HepG2 (cell line): Measurements from ENCODE around the gene PDS5B. TPM values are rescaled to one million over a fixed set of nuclear protein-coding genes. Genes with fewer than 3 reads are reported as not detected.

Experiments used
- HMGA1 ChIP-seq: sonication (generic); formaldehyde crosslinking; conservative IDR thresholded peaks from 2 replicates; pipeline ENCODE4 v1.4.0; 2020; ENCODE audit warnings: missing genetic modification reagents
- MBNL3 ChIP-seq: fragments of 250-450 bp; sonication (Bioruptor Pico); conservative IDR thresholded peaks from 2 replicates; pipeline ENCODE4 v1.8.0; 2022; ENCODE audit warnings: mild to moderate bottlenecking, inconsistent platforms
- MYPOP ChIP-seq: sonication (generic); formaldehyde crosslinking; IDR thresholded peaks from 2 replicates; pipeline ENCODE4 v1.8.1; 2023; ENCODE audit warnings: mild to moderate bottlenecking, moderate library complexity, missing genetic modification reagents
- MZF1 ChIP-seq: sonication (generic); formaldehyde crosslinking; IDR thresholded peaks from 2 replicates; pipeline ENCODE4 v1.8.1; 2023; ENCODE audit warnings: mild to moderate bottlenecking, missing genetic modification reagents, borderline replicate concordance
- NFAT5 ChIP-seq: sonication (generic); formaldehyde crosslinking; IDR thresholded peaks from 2 replicates; pipeline ENCODE4 v1.4.0; 2020; ENCODE audit warnings: missing genetic modification reagents
- ONECUT2 ChIP-seq: sonication (generic); formaldehyde crosslinking; IDR thresholded peaks from 2 replicates; pipeline ENCODE4 v1.4.0; 2020; ENCODE audit warnings: missing genetic modification reagents
- SMYD3 ChIP-seq: sonication (generic); formaldehyde crosslinking; IDR thresholded peaks from 2 replicates; pipeline ENCODE4 v1.8.1; 2023; ENCODE audit warnings: mild to moderate bottlenecking, missing genetic modification reagents
- ZBTB26 ChIP-seq: IDR thresholded peaks from 2 replicates; pipeline ENCODE4 v1.6.1; 2016; ENCODE audit warnings: missing compliant biosample characterization, missing genetic modification reagents, borderline replicate concordance
- ZFP36L2 ChIP-seq: sonication (generic); formaldehyde crosslinking; IDR thresholded peaks from 2 replicates; pipeline ENCODE4 v1.4.0; 2020; ENCODE audit warnings: missing genetic modification reagents
- ZIK1 ChIP-seq: sonication (generic); formaldehyde crosslinking; IDR thresholded peaks from 2 replicates; pipeline ENCODE4 v1.5.0; 2020; ENCODE audit warnings: mild to moderate bottlenecking, low read depth, missing genetic modification reagents, borderline replicate concordance
- ZNF18 ChIP-seq: sonication (generic); formaldehyde crosslinking; IDR thresholded peaks from 2 replicates; pipeline ENCODE4 v1.8.0; 2022; ENCODE audit warnings: mild to moderate bottlenecking, missing genetic modification reagents; ENCODE audit not compliant: insufficient replicate concordance
- ZNF609 ChIP-seq: sonication (generic); formaldehyde crosslinking; IDR thresholded peaks from 2 replicates; pipeline ENCODE4 v1.4.0; 2020; ENCODE audit warnings: mild to moderate bottlenecking, missing genetic modification reagents, borderline replicate concordance
- ZNF614 ChIP-seq: IDR thresholded peaks from 2 replicates; pipeline ENCODE4 v1.6.1; 2018; ENCODE audit warnings: missing biosample characterization, missing genetic modification reagents, inconsistent platforms, borderline replicate concordance
- ZNF720 ChIP-seq: sonication (generic); formaldehyde crosslinking; IDR thresholded peaks from 2 replicates; pipeline ENCODE4 v1.4.0; 2020; ENCODE audit warnings: missing genetic modification reagents
- polyA plus RNA-seq, 8 experiments: library from polyadenylated mRNA; depleted of rRNA in 3 of 8; stranded (reverse) in 7 of 8; unstranded in 1 of 8; fragments of >200 nt; fragmentation: Illumina TruSeq in 4 of 8; extraction: Trizol in 4 of 8; gene quantifications; 2 replicates each; pipeline versions ENCODE4 v1.2.1 to v1.2.3, GENCODE V29; 2011 to 2016; ENCODE audit warnings: low read depth in 4 of 8, missing spikeins in 1 of 8, mixed read lengths in 1 of 8; ENCODE audit not compliant: insufficient read depth in 1 of 8
- total RNA-seq, 5 experiments: library from RNA; depleted of rRNA; stranded (reverse); fragments of >200 nt; fragmentation: Illumina TruSeq; extraction: Trizol; gene quantifications; 2 replicates each; pipeline ENCODE4 v1.2.3, GENCODE V29; 2016; ENCODE audit warnings: low read depth in 1 of 5

The PDS5B gene
- total and polyA plus RNA-seq, 2 of the 13 experiments (the other 11 are each of a cell fraction or from before 2014, with no cell fraction given) = 5.8 to 24.6 TPM

- no peak for TF ChIP-seq NFAT5 (CRISPR knock-in tag)
- TF ChIP-seq ZBTB26 (CRISPR knock-in tag) = no peak
- TF ChIP-seq ZNF609 (CRISPR knock-in tag) = no peak
- TF ChIP-seq MBNL3 (CRISPR knock-in tag) = no peak
- no peak for TF ChIP-seq ZNF614 (CRISPR knock-in tag)
- TF ChIP-seq ZNF18 (CRISPR knock-in tag) = no peak
- TF ChIP-seq ZIK1 = no peak
- TF ChIP-seq ZNF720 (CRISPR knock-in tag) = no peak
- TF ChIP-seq HMGA1 (CRISPR knock-in tag) = no peak
- TF ChIP-seq ZFP36L2 (CRISPR knock-in tag) = no peak
- 0 out of 2 replicates have a peak, but pooled peaks have one; percentile 28 for TF ChIP-seq MYPOP (CRISPR knock-in tag)
- no peak for TF ChIP-seq ONECUT2 (CRISPR knock-in tag)
- TF ChIP-seq SMYD3 (CRISPR knock-in tag) = peak; percentile 42; the same call in 1 of the 2 replicates
- no peak for TF ChIP-seq MZF1 (CRISPR knock-in tag)
Measured at GRCh38 chr13:32587011-32587810, 959 bp downstream of the PDS5B start (continued).
